NB4 (cell line): ENCODE data around the gene XKR7.

ENCODE experiments used
- CTCF ChIP-seq: IDR thresholded peaks from one replicate; pipeline ENCODE4 v1.5.1; 2012; ENCODE audit warnings: low read depth, low read length
- MAX ChIP-seq: IDR thresholded peaks from 2 replicates; pipeline ENCODE4 v1.6.1; 2011; ENCODE audit warnings: low read depth, low read length
- MYC ChIP-seq: IDR thresholded peaks from 2 replicates; pipeline ENCODE4 v1.6.1; 2011; ENCODE audit warnings: low read depth, low read length
- POLR2A ChIP-seq: IDR thresholded peaks from 2 replicates; pipeline ENCODE4 v1.6.1; 2011; ENCODE audit warnings: mild to moderate bottlenecking; ENCODE audit not compliant: insufficient read length; ENCODE audit errors: extremely low read depth

- no peak for TF ChIP-seq CTCF
- peak; percentile 80 for TF ChIP-seq MYC
- TF ChIP-seq POLR2A: no peak
- TF ChIP-seq MAX: no peak; the same call in 1 of the 2 replicates
Observed at GRCh38 chr20:31923388-31924331, 44.3 kb upstream of the XKR7 start.
